Activated CD8-positive, alpha-beta memory T cell treated with anti-CD3 and anti-CD28 coated beads for 1 hour (primary cell): ENCODE measurements around the gene GSDME.

ENCODE experiments used
- DNase-seq, 2 donors: peaks; one replicate each; pipeline ENCODE4 v3.0.0-alpha.2; 2020; ENCODE audit warnings: low read depth in 1 of 2; ENCODE audit errors: extremely low read depth in 1 of 2

Gene GSDME

GRCh38 chr7:24773646-24774045 lies 16.4 kb upstream of the GSDME start:
- no peak for DNase-seq

- no peak for DNase-seq
Observed at GRCh38 chr7:24769851-24770250, 12.6 kb upstream of the GSDME start.

- DNase-seq = no peak
Observed at GRCh38 chr7:24769014-24769830, 12.0 kb upstream of the GSDME start.

- DNase-seq = no peak
Observed at GRCh38 chr7:24767878-24768569, 10.8 kb upstream of the GSDME start.

- no peak for DNase-seq
Observed at GRCh38 chr7:24764972-24765744, 7.9 kb upstream of the GSDME start.

- no peak for DNase-seq
Observed at GRCh38 chr7:24764011-24764410, 6.7 kb upstream of the GSDME start.

GRCh38 chr7:24763303-24763901 lies 6.1 kb upstream of the GSDME start:
- no peak for DNase-seq

- no peak for DNase-seq
Observed at GRCh38 chr7:24762771-24763170, 5.5 kb upstream of the GSDME start.

- DNase-seq = no peak
Observed at GRCh38 chr7:24760968-24761367, 3.7 kb upstream of the GSDME start.

GRCh38 chr7:24756545-24757352 lies 515 bp downstream of the GSDME start:
- DNase-seq = no peak

GRCh38 chr7:24755541-24756407 lies 1.5 kb downstream of the GSDME start:
- no peak for DNase-seq

GRCh38 chr7:24754906-24755506 lies 2.3 kb downstream of the GSDME start:
- DNase-seq = no peak

GRCh38 chr7:24752073-24752800 lies 5.0 kb downstream of the GSDME start:
- DNase-seq = no peak

GRCh38 chr7:24751484-24751883 lies 5.8 kb downstream of the GSDME start:
- no peak for DNase-seq

GRCh38 chr7:24750441-24751055 lies 6.7 kb downstream of the GSDME start:
- DNase-seq = no peak

- no peak for DNase-seq
Observed at GRCh38 chr7:24748521-24748920, 8.7 kb downstream of the GSDME start.

GRCh38 chr7:24745355-24745754 lies 11.9 kb downstream of the GSDME start:
- DNase-seq = no peak

- DNase-seq = no peak
Observed at GRCh38 chr7:24743471-24743870, 13.8 kb downstream of the GSDME start.
